GM23248 (cell line): Measurements from ENCODE around the gene PRDM10.

Experiments used
- EZH2 ChIP-seq: fragments of 200-600 bp; sonication (generic); IDR thresholded peaks from 2 replicates; pipeline ENCODE4 v1.6.1; 2018; ENCODE audit warnings: antibody characterized with exemption, mild to moderate bottlenecking; ENCODE audit not compliant: insufficient read depth, poor library complexity, severe bottlenecking
- EZH2phosphoT487 ChIP-seq: fragments of 200-600 bp; sonication (generic); IDR thresholded peaks from 2 replicates; pipeline ENCODE4 v1.6.1; 2018; ENCODE audit warnings: antibody characterized with exemption, moderate library complexity, mild to moderate bottlenecking, low read depth; ENCODE audit not compliant: insufficient read depth

GRCh38 chr11:129947474-129947873, 55.2 kb downstream of the PRDM10 start:
- no peak for TF ChIP-seq EZH2
- TF ChIP-seq EZH2phosphoT487: no peak
